Keratinocyte (primary cell): ENCODE results near the gene IGF2BP1. TPM values are rescaled to one million over a fixed set of nuclear protein-coding genes. Genes with fewer than 3 reads are reported as not detected.

Experiments
- DNase-seq: peaks from one replicate; pipeline ENCODE4 v3.0.0-alpha.2; 2011; ENCODE audit warnings: low read depth, missing footprints, low spot score
- FAIRE-seq: peaks from 2 replicates; lab custom pipeline; 2011; peaks lifted over from hg19 to GRCh38; lab: Jason Lieb, UNC
- H2AFZ ChIP-seq: 2 replicates; pipeline ENCODE4 v1.6.0; 2012; ENCODE audit warnings: low read length, control low read depth, inconsistent platforms; ENCODE audit not compliant: control insufficient read depth
- H3K27ac ChIP-seq: 2 replicates; pipeline ENCODE4 v1.5.1; 2011; ENCODE audit warnings: low read length; ENCODE audit not compliant: control insufficient read depth, insufficient read depth
- H3K27me3 ChIP-seq: 3 replicates; pipeline ENCODE4 v1.6.0; 2011; ENCODE audit warnings: low read length; ENCODE audit not compliant: control insufficient read depth, insufficient read depth; ENCODE audit errors: extremely low read depth
- H3K36me3 ChIP-seq, 2 experiments: 2 replicates in 1 of 2; 3 replicates in 1 of 2; pipeline ENCODE4 v1.5.1; 2011; ENCODE audit warnings: low read length in 2 of 2, mild to moderate bottlenecking in 1 of 2; ENCODE audit not compliant: control insufficient read depth in 2 of 2, insufficient read depth in 2 of 2; ENCODE audit errors: extremely low read depth in 1 of 2
- H3K4me1 ChIP-seq: 3 replicates; pipeline ENCODE4 v1.5.1; 2011; ENCODE audit warnings: low read length; ENCODE audit not compliant: control insufficient read depth, insufficient read depth; ENCODE audit errors: extremely low read depth
- H3K4me2 ChIP-seq: 3 replicates; pipeline ENCODE4 v1.6.0; 2011; ENCODE audit warnings: low read depth, low read length; ENCODE audit not compliant: control insufficient read depth, insufficient read depth; ENCODE audit errors: extremely low read depth
- H3K4me3 ChIP-seq, 3 experiments: fragments of 200-600 bp in 1 of 3; sonication (generic) in 1 of 3; 2 replicates in 2 of 3; 3 replicates in 1 of 3; pipeline ENCODE4 v1.5.1; 2011 to 2016; ENCODE audit warnings: low read length in 3 of 3, mild to moderate bottlenecking in 3 of 3, control low read depth in 2 of 3, inconsistent platforms in 1 of 3, low read depth in 1 of 3, mixed read lengths in 1 of 3, mixed run types in 1 of 3, moderate library complexity in 1 of 3; ENCODE audit not compliant: control insufficient read depth in 2 of 3, insufficient read depth in 2 of 3; ENCODE audit errors: extremely low read depth in 1 of 3
- H3K79me2 ChIP-seq: 2 replicates; pipeline ENCODE4 v1.6.0; 2012; ENCODE audit warnings: low read length; ENCODE audit not compliant: control insufficient read depth, insufficient read depth
- H3K9ac ChIP-seq: 3 replicates; pipeline ENCODE4 v1.6.0; 2011; ENCODE audit warnings: low read length; ENCODE audit not compliant: control insufficient read depth, insufficient read depth; ENCODE audit errors: extremely low read depth
- H3K9me1 ChIP-seq: 3 replicates; pipeline ENCODE4 v1.6.0; 2011; ENCODE audit warnings: low read length; ENCODE audit not compliant: control insufficient read depth, insufficient read depth; ENCODE audit errors: extremely low read depth
- H3K9me3 ChIP-seq: 2 replicates; pipeline ENCODE4 v1.5.1; 2012; ENCODE audit warnings: low read depth, low read length; ENCODE audit not compliant: control insufficient read depth
- H4K20me1 ChIP-seq: 3 replicates; pipeline ENCODE4 v1.6.0; 2011; ENCODE audit warnings: low read length; ENCODE audit not compliant: control insufficient read depth, insufficient read depth; ENCODE audit errors: extremely low read depth
- CTCF ChIP-seq, 3 experiments: IDR thresholded peaks in 1 of 3; conservative IDR thresholded peaks in 1 of 3; optimal IDR thresholded peaks in 1 of 3; 2 replicates in 2 of 3; 3 replicates in 1 of 3; pipeline versions ENCODE3 to v1.5.1; 2011; ENCODE audit warnings: low read length in 3 of 3, mild to moderate bottlenecking in 3 of 3, moderate library complexity in 2 of 3, control low read depth in 1 of 3, inconsistent platforms in 1 of 3; ENCODE audit not compliant: insufficient read depth in 2 of 3; ENCODE audit errors: extremely low read depth in 1 of 3
- EZH2 ChIP-seq: IDR thresholded peaks from one replicate; pipeline ENCODE4 v1.6.1; 2012; ENCODE audit warnings: inconsistent platforms, mild to moderate bottlenecking, low read length, moderate library complexity
- dilution Hi-C: fragments of 300-500 bp; cut with MboI; formaldehyde crosslinking; loops from one replicate; pipeline ENCODE4 v1.7.0; 2020; ENCODE audit warnings: low sequenced_read_pairs; ENCODE audit not compliant: extremely low pct_ligation_motif_present
- polyA plus RNA-seq, 5 experiments: library from polyadenylated mRNA; depleted of rRNA in 3 of 5; stranded (reverse) in 3 of 5; stranded (forward) in 1 of 5; unstranded in 1 of 5; fragments of >200 nt; gene quantifications; 1 replicate in 1 of 5; 2 replicates in 3 of 5; 3 replicates in 1 of 5; pipeline versions ENCODE4 v1.2.1 to v1.2.3, GENCODE V29; 2011 to 2012; ENCODE audit warnings: missing spikeins in 2 of 5, low read depth in 1 of 5, low replicate concordance in 1 of 5

The IGF2BP1 gene
- polyA plus RNA-seq, 1 donor (not counting 4 experiments of a cell fraction or from before 2014, with no cell fraction given), result not detected

DNA sequence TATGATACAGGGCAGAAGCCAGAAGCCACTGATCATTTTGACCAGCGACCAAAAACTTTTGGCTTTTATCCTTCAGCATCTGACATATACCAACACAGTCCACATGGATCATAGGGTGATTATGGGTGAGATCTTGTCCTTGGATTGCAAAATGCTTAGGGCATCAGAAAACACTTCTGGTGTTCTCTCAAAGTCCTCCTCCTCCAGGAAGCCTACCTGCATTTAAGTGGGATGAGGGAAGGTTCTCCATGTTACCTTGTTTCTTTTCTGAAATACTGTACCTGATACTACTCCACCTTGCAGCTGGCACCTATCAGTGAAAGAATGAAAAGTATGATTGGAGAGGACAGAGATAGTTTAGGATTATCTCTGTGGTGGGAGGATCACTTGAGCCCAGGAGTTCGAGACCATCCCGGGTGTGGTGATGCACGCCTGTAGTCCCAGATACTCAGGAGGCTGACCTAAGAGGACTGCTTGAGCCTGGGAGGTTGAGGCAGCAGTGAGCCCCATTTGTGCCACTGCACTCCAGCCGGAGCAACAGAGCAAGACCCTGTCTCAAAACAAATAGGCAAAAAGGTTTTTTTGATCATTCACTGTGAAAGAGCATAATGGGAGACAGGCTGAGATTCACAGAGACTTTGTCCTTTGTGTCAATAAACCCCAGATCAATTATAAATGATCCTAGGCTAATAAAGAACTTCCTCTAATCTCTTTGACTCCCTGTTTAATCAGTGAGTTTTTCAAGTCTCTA, 88.6 kb downstream of the IGF2BP1 start:
- Histone ChIP-seq H4K20me1 (no peaks in the 10 kb centered on the region), H3K9ac (no peak overlapping the region), H3K27me3 (peaks cover 5% of the 10 kb centered on the region), H3K9me1 (no peaks in the 10 kb centered on the region), H3K36me3 (no peaks in the 10 kb centered on the region), H3K4me2 (no peak overlapping the region), H3K27ac (no peak overlapping the region), H3K4me1 (no peaks in the 10 kb centered on the region), H3K4me3 (no peak overlapping the region), H3K9me3 (no peaks in the 10 kb centered on the region), H2AFZ (no peak overlapping the region), H3K79me2 (no peaks in the 10 kb centered on the region)
- no peak for DNase-seq
- dilution Hi-C loops, result no loop called here
- FAIRE-seq, result no peak
- TF ChIP-seq CTCF (optimal IDR thresholded peaks at IDR 0.05 in 1 of 3, IDR thresholded peaks at IDR 0.05 in 1 of 3, conservative IDR thresholded peaks at IDR 0.05 in 1 of 3; ENCODE audit: extremely low read depth in 1 of 3, insufficient read depth in 2 of 3, low read length in 3 of 3) (no peak), EZH2 (no peak)

DNA sequence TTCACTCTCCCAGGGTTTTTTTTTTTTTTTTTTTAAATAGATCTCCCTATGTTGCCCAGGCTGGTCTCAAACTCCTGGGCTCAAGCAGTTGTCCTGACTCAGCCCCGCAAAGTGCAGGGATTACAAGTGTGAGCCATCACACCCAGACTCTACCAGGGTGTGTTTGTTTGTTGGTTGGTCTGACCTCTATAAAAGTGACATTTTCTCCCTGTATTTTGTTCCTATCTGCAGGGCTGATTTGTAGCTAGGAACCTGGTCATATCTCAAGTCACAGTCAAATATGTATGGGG, 89.1 kb downstream of the IGF2BP1 start:
- Histone ChIP-seq H3K4me2 (no peak overlapping the region), H3K79me2 (no peaks in the 10 kb centered on the region), H3K9ac (no peak overlapping the region), H2AFZ (no peak overlapping the region), H3K9me3 (no peaks in the 10 kb centered on the region), H3K27ac (no peak overlapping the region), H3K27me3 (peaks cover 5% of the 10 kb centered on the region), H3K9me1 (no peaks in the 10 kb centered on the region), H3K4me3 (no peak overlapping the region), H4K20me1 (no peaks in the 10 kb centered on the region), H3K36me3 (no peaks in the 10 kb centered on the region), H3K4me1 (no peaks in the 10 kb centered on the region)
- dilution Hi-C loops, result no loop called here
- DNase-seq (no peak), FAIRE-seq (no peak)
- TF ChIP-seq CTCF (optimal IDR thresholded peaks at IDR 0.05 in 1 of 3, IDR thresholded peaks at IDR 0.05 in 1 of 3, conservative IDR thresholded peaks at IDR 0.05 in 1 of 3; ENCODE audit: extremely low read depth in 1 of 3, insufficient read depth in 2 of 3, low read length in 3 of 3), result no peak
- no peak for TF ChIP-seq EZH2
